PC-9 (cell line): ENCODE data around the gene CD177. TPM values are rescaled to one million over a fixed set of nuclear protein-coding genes. Genes with fewer than 3 reads are reported as not detected.
A peak's percentile ranks its signal among the peaks of the same experiment; 100 is the strongest.
"Not testable (repeated sequence)": the region's sequence is repeated elsewhere in the genome, so short reads cannot be mapped to it uniquely, and the experiment has no call there.

Experiments
- BruUV-seq: library from RNA; stranded (reverse); fragments of 400-500 nt; replicated peaks from 2 replicates; lab custom pipeline; 2021; lab: Mats Ljungman, UMichigan
- CTCF ChIA-PET: fragments of 300-600 bp; sonication (Branson Sonifier 250); formaldehyde crosslinking; loops from one replicate; lab custom pipeline; 2022; ENCODE audit warnings: antibody characterized with exemption; lab: Charles Lee
- POLR2A ChIA-PET: fragments of 300-600 bp; sonication (Branson Sonifier 250); formaldehyde crosslinking; loops from one replicate; lab custom pipeline; 2022; ENCODE audit warnings: antibody characterized with exemption; ENCODE audit not compliant: unreplicated experiment; lab: Charles Lee
- DNase-seq, 2 experiments: peaks; one replicate each; pipeline versions ENCODE4 v3.0.0 to v3.0.0-alpha.2; 2015 to 2022; ENCODE audit warnings: mixed read lengths in 1 of 2
- H2AFZ ChIP-seq: fragments of 200-600 bp; sonication (generic); 2 replicates; pipeline ENCODE4 v1.8.1; 2017; ENCODE audit warnings: antibody characterized with exemption
- H3F3A ChIP-seq: fragments of 200-600 bp; sonication (generic); 2 replicates; pipeline ENCODE4 v1.8.1; 2017; ENCODE audit warnings: antibody characterized with exemption, mild to moderate bottlenecking, low read depth; ENCODE audit not compliant: insufficient read depth
- H3K27ac ChIP-seq: fragments of 200-600 bp; sonication (generic); 2 replicates; pipeline ENCODE4 v1.6.1; 2016; ENCODE audit warnings: mixed run types
- H3K27me3 ChIP-seq: fragments of 200-600 bp; sonication (generic); 2 replicates; pipeline ENCODE4 v1.6.1; 2016; ENCODE audit warnings: low read depth, mixed run types; ENCODE audit not compliant: insufficient read depth
- H3K36me3 ChIP-seq: fragments of 200-600 bp; sonication (generic); 2 replicates; pipeline ENCODE4 v1.6.1; 2016; ENCODE audit warnings: low read depth, mixed run types
- H3K4me1 ChIP-seq: fragments of 200-600 bp; sonication (generic); replicated peaks from 2 replicates; pipeline ENCODE4 v1.6.1; 2016; ENCODE audit warnings: mixed run types; ENCODE audit not compliant: insufficient read depth
- H3K4me2 ChIP-seq: fragments of 200-600 bp; sonication (generic); 2 replicates; pipeline ENCODE4 v1.6.1; 2017; ENCODE audit warnings: mixed run types
- H3K4me3 ChIP-seq: fragments of 200-600 bp; sonication (generic); 2 replicates; pipeline ENCODE4 v1.6.1; 2016; ENCODE audit warnings: mixed run types
- H3K79me2 ChIP-seq: fragments of 200-600 bp; sonication (generic); 2 replicates; pipeline ENCODE4 v1.6.1; 2017; ENCODE audit warnings: low read depth, mixed run types
- H3K9me2 ChIP-seq: fragments of 200-600 bp; sonication (generic); 2 replicates; pipeline ENCODE4 v1.8.1; 2017; ENCODE audit warnings: mild to moderate bottlenecking; ENCODE audit not compliant: insufficient read depth
- H3K9me3 ChIP-seq: fragments of 200-600 bp; sonication (generic); 2 replicates; pipeline ENCODE4 v1.8.1; 2016; ENCODE audit warnings: low read depth; ENCODE audit not compliant: insufficient read depth
- H4K20me1 ChIP-seq: fragments of 200-600 bp; sonication (generic); 2 replicates; pipeline ENCODE4 v1.8.1; 2017; ENCODE audit not compliant: insufficient read depth
- EZH2 ChIP-seq: fragments of 200-600 bp; sonication (generic); IDR thresholded peaks from 2 replicates; pipeline ENCODE4 v1.8.0; 2017; ENCODE audit warnings: antibody characterized with exemption, low read depth
- intact Hi-C: fragments of 100-400 bp; cut with micrococcal nuclease; formaldehyde crosslinking; loops from one replicate; pipeline ENCODE4 v1.10.0; 2022; ENCODE audit not compliant: unreplicated experiment
- total RNA-seq: library from RNA; stranded (reverse); gene quantifications from 2 replicates; pipeline ENCODE4 v1.2.3, GENCODE V29; 2021
- TF ChIP-seq, protein P1 (sequence below): fragments of 200-600 bp; sonication (generic); conservative IDR thresholded peaks from 2 replicates; pipeline ENCODE4 v1.6.1; 2017; ENCODE audit warnings: mixed run types, antibody characterized with exemption, mild to moderate bottlenecking, moderate library complexity

CD177 gene
- total RNA-seq, 1 experiment from 2014 or later, result 6.0 TPM

DNA sequence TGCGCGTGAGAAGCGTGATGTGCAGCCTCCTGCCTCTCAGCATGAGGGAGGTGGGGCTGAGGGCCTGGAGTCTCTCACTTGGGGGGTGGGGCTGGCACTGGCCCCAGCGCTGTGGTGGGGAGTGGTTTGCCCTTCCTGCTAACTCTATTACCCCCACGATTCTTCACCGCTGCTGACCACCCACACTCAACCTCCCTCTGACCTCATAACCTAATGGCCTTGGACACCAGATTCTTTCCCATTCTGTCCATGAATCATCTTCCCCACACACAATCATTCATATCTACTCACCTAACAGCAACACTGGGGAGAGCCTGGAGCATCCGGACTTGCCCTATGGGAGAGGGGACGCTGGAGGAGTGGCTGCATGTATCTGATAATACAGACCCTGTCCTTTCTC, 8.7 kb downstream of the CD177 start:
- intact Hi-C loops, result no loop called here
- Histone ChIP-seq H3K27me3 (no peaks in the 10 kb centered on the region), H3K36me3 (no peaks in the 10 kb centered on the region), H3F3A (no peaks in the 10 kb centered on the region), H3K79me2 (no peaks in the 10 kb centered on the region), H3K4me3 (no peak overlapping the region), H3K4me2 (peak overlapping the region; percentile 13; the same call in 1 of the 2 replicates), H4K20me1 (no peaks in the 10 kb centered on the region), H3K9me3 (no peaks in the 10 kb centered on the region), H3K27ac (no peak overlapping the region), H2AFZ (no peak overlapping the region), H3K9me2 (no peaks in the 10 kb centered on the region), H3K4me1 (peaks cover 4% of the 10 kb centered on the region; the same call in 1 of the 2 replicates)
- CTCF ChIA-PET, result no interaction called here
- POLR2A ChIA-PET, result no interaction called here
- BruUV-seq, result no TSS peak
- TF ChIP-seq, protein P1, sequence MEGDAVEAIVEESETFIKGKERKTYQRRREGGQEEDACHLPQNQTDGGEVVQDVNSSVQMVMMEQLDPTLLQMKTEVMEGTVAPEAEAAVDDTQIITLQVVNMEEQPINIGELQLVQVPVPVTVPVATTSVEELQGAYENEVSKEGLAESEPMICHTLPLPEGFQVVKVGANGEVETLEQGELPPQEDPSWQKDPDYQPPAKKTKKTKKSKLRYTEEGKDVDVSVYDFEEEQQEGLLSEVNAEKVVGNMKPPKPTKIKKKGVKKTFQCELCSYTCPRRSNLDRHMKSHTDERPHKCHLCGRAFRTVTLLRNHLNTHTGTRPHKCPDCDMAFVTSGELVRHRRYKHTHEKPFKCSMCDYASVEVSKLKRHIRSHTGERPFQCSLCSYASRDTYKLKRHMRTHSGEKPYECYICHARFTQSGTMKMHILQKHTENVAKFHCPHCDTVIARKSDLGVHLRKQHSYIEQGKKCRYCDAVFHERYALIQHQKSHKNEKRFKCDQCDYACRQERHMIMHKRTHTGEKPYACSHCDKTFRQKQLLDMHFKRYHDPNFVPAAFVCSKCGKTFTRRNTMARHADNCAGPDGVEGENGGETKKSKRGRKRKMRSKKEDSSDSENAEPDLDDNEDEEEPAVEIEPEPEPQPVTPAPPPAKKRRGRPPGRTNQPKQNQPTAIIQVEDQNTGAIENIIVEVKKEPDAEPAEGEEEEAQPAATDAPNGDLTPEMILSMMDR, result no peak
- no peak for TF ChIP-seq EZH2
- no peak for DNase-seq

DNA sequence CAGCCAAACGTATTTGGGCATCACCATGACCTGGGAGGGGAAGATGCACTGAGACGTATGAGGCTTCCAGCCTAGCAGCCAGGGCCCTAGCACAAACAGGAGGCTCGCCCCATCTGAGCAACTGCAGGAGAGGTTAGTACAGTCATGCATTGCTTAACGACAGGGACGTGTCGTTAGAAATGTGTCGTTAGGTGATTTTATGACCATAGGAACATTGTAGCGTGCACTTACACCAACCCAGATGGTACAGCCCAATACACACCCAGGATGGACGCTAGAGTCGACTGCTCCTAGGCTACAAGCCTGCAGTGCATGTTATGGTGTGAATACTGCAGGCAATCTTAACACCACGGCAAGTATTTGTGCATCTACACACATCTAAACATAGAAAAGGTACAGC, 9.3 kb downstream of the CD177 start:
- DNase-seq, result no peak
- no peaks in the 10 kb centered on the region for H3K27me3 ChIP-seq
- no peak overlapping the region for H2AFZ ChIP-seq
- no peak overlapping the region for H3K4me3 ChIP-seq
- H3K27ac ChIP-seq, result no peak overlapping the region
- peaks cover 4% of the 10 kb centered on the region; the same call in 1 of the 2 replicates for H3K4me1 ChIP-seq
- BruUV-seq, result no TSS peak
- no peaks in the 10 kb centered on the region for H3F3A ChIP-seq
- no peaks in the 10 kb centered on the region for H3K36me3 ChIP-seq
- no peak overlapping the region for H3K4me2 ChIP-seq
- H4K20me1 ChIP-seq, result no peaks in the 10 kb centered on the region
- POLR2A ChIA-PET, result no interaction called here
- no peaks in the 10 kb centered on the region for H3K9me3 ChIP-seq
- CTCF ChIA-PET, result no interaction called here
- no peak for TF ChIP-seq EZH2
- TF ChIP-seq, protein P1, result no peak
- intact Hi-C loops, result no loop called here
- H3K9me2 ChIP-seq, result no peaks in the 10 kb centered on the region
- no peaks in the 10 kb centered on the region for H3K79me2 ChIP-seq

DNA sequence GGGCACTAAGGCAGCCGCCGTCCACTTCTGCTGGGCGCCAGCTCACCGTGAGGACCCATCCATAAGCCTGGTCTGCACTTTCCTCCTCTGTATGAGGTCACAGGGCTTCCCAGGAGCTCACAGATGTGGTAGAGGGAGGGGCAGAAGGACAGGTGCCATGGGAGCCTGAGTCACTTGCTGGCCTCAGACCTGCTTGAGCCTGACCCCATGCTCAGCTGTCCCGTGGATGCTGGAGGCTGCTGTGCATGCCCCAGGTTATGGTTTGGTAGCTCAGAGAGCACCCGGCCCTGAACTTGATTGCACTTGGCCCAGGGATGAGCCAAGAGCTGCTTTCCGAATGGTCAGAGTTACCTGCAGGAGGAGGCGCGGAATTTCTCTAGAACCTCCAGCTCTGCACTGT, 12.2 kb downstream of the CD177 start:
- H3F3A ChIP-seq, CTCF ChIA-PET, BruUV-seq, H3K4me2 ChIP-seq, intact Hi-C loops, H3K27ac ChIP-seq, H2AFZ ChIP-seq, H4K20me1 ChIP-seq, H3K36me3 ChIP-seq, H3K9me2 ChIP-seq, POLR2A ChIA-PET, DNase-seq, H3K4me3 ChIP-seq, H3K27me3 ChIP-seq, H3K9me3 ChIP-seq, H3K79me2 ChIP-seq: not testable (repeated sequence)
- peaks cover 13% of the 10 kb centered on the region for H3K4me1 ChIP-seq

DNA sequence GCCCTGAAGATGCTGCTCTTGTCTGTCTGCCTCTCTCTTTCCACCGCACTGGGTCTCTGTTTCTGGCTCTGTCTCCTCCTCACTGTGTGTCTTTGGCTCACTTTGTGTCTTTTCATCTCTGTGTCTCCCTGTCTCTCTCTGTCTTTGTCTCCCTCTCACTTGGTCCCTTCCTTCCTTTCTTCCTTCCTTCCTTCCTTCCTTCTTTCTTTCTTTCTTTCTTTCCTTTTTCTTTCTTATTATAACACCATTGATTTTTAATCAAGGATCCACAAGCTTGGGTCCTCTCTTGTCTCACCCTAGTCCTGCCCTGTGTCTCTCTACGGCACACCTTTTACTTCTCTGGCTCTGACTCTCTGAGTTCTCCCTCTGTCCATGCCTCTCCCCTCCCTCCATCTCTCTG, 14.3 kb downstream of the CD177 start:
- no peak overlapping the region for H3K4me2 ChIP-seq
- H4K20me1 ChIP-seq, result no peaks in the 10 kb centered on the region
- no peaks in the 10 kb centered on the region for H3K9me2 ChIP-seq
- no peaks in the 10 kb centered on the region for H3K9me3 ChIP-seq
- DNase-seq, result no peak
- H3K4me3 ChIP-seq, result no peak overlapping the region
- no peaks in the 10 kb centered on the region for H3K27me3 ChIP-seq
- no peak for TF ChIP-seq EZH2
- TF ChIP-seq, protein P1, result no peak
- no peaks in the 10 kb centered on the region for H3K36me3 ChIP-seq
- H3K79me2 ChIP-seq, result no peaks in the 10 kb centered on the region
- CTCF ChIA-PET, result no interaction called here
- no peak overlapping the region for H2AFZ ChIP-seq
- POLR2A ChIA-PET, result no interaction called here
- no peaks in the 10 kb centered on the region; the same call in 1 of the 2 replicates for H3F3A ChIP-seq
- no peak overlapping the region for H3K27ac ChIP-seq
- intact Hi-C loops, result no loop called here
- peaks cover 19% of the 10 kb centered on the region for H3K4me1 ChIP-seq
- no TSS peak for BruUV-seq

DNA sequence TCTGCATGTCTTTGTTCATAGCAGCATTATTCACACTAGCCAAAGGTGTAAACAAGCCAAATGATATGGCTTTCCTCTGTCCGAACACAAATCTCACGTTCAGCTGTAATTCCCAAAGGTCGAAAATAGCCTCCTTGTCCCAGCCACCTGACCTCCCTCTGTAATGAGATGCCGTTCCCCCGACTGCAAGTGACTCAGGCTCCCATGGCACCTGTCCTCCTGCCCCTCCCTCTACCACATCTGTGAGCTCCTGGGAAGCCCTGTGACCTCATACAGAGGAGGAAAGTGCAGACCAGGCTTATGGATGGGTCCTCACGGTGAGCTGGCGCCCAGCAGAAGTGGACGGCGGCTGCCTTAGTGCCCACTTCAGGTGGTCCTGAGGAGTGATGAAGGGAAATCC, 15.4 kb downstream of the CD177 start:
- intact Hi-C loops, BruUV-seq, H3K9me3 ChIP-seq, H3F3A ChIP-seq, H3K9me2 ChIP-seq, CTCF ChIA-PET, H3K27ac ChIP-seq, H4K20me1 ChIP-seq, H3K4me3 ChIP-seq, H2AFZ ChIP-seq, POLR2A ChIA-PET, H3K27me3 ChIP-seq, H3K79me2 ChIP-seq, H3K36me3 ChIP-seq: not testable (repeated sequence)
- Histone ChIP-seq H3K4me2 (peak overlapping the region; percentile 40), H3K4me1 (peaks cover 21% of the 10 kb centered on the region)
- peak; percentile 58 to 70 for DNase-seq
